ENCODE measurements around the gene BEAN1.

The BEAN1 gene

GRCh38 chr16:66418165-66418962 lies 8.7 kb upstream of the BEAN1 start:
- no peak for DNase-seq (ENCODE audit: low read depth in 1 of 2, low spot score in 1 of 2)
- H3K4me3 ChIP-seq (replicated peaks; ENCODE audit: insufficient read depth, low read length): no peak overlapping the region
- TF ChIP-seq, protein P1, sequence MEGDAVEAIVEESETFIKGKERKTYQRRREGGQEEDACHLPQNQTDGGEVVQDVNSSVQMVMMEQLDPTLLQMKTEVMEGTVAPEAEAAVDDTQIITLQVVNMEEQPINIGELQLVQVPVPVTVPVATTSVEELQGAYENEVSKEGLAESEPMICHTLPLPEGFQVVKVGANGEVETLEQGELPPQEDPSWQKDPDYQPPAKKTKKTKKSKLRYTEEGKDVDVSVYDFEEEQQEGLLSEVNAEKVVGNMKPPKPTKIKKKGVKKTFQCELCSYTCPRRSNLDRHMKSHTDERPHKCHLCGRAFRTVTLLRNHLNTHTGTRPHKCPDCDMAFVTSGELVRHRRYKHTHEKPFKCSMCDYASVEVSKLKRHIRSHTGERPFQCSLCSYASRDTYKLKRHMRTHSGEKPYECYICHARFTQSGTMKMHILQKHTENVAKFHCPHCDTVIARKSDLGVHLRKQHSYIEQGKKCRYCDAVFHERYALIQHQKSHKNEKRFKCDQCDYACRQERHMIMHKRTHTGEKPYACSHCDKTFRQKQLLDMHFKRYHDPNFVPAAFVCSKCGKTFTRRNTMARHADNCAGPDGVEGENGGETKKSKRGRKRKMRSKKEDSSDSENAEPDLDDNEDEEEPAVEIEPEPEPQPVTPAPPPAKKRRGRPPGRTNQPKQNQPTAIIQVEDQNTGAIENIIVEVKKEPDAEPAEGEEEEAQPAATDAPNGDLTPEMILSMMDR (IDR thresholded peaks at IDR 0.05; ENCODE audit: insufficient read depth, low read length): no peak
- TF ChIP-seq POLR2AphosphoS5 (IDR thresholded peaks at IDR 0.05; ENCODE audit: low read depth) (no peak), GABPA (IDR thresholded peaks at IDR 0.05; ENCODE audit: low read depth) (no peak), SPI1 (IDR thresholded peaks at IDR 0.05; ENCODE audit: borderline replicate concordance, low read depth) (no peak), REST (IDR thresholded peaks at IDR 0.05; ENCODE audit: insufficient replicate concordance, low read depth) (no peak)
- H3K27me3 ChIP-seq (ENCODE audit: insufficient read depth, poor library complexity, severe bottlenecking): no peaks in the 10 kb centered on the region
- no peak overlapping the region for H3K27ac ChIP-seq (replicated peaks)

DNA sequence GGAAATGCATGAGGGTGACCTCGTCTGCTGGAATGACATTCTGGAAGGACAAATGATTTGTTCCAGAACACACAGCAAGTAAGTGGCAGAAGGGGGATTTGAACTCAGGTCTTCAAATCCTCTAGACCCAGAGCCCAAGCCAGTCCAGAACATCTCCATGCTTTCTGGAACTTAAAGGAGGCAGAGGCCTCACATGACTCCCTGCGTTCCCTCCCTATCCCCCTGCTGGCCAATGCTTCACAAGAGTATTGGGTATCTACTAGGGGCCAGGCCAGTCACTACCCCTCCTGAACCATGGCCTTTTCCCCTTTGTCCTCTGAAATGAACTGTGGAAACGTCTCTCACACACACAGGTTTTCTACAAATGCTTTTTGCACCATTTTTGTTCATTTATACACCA lies 7.6 kb upstream of the BEAN1 start:
- Histone ChIP-seq H3K27me3 (ENCODE audit: insufficient read depth, poor library complexity, severe bottlenecking) (no peaks in the 10 kb centered on the region), H3K4me3 (replicated peaks; ENCODE audit: insufficient read depth, low read length) (no peak overlapping the region), H3K27ac (replicated peaks) (no peak overlapping the region)
- DNase-seq (ENCODE audit: low read depth in 1 of 2, low spot score in 1 of 2): no peak
- no peak for TF ChIP-seq GABPA (IDR thresholded peaks at IDR 0.05; ENCODE audit: low read depth)
- no peak for TF ChIP-seq POLR2AphosphoS5 (IDR thresholded peaks at IDR 0.05; ENCODE audit: low read depth)
- TF ChIP-seq SPI1 (IDR thresholded peaks at IDR 0.05; ENCODE audit: borderline replicate concordance, low read depth): no peak

DNA sequence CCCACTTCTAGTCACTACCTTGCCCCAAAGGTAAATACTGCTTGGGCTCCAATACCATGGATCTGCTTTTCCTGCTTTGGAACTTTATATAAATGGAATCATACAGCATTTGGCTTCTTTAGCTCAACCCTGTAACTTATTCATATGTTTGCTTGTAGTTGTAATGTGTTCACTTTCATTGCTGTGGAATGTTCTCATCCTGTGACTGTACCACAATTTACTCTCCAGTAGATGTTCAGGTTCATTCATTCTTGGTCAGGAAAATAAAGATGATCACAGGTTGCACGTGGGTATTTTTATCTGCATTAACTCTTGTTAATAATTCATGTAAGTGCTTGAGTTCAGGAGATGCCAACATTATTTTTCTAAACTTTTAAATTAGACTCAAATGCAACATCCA lies 6.7 kb upstream of the BEAN1 start:
- TF ChIP-seq POLR2AphosphoS5 (IDR thresholded peaks at IDR 0.05; ENCODE audit: low read depth): no peak
- TF ChIP-seq, protein P1 (IDR thresholded peaks at IDR 0.05; ENCODE audit: insufficient read depth, low read length): no peak
- TF ChIP-seq GABPA (IDR thresholded peaks at IDR 0.05; ENCODE audit: low read depth): no peak
- no peak for TF ChIP-seq REST (IDR thresholded peaks at IDR 0.05; ENCODE audit: insufficient replicate concordance, low read depth)
- no peak for TF ChIP-seq SPI1 (IDR thresholded peaks at IDR 0.05; ENCODE audit: borderline replicate concordance, low read depth)
- Histone ChIP-seq H3K27ac (replicated peaks) (no peak overlapping the region), H3K27me3 (ENCODE audit: insufficient read depth, poor library complexity, severe bottlenecking) (no peaks in the 10 kb centered on the region), H3K4me3 (replicated peaks; ENCODE audit: insufficient read depth, low read length) (no peak overlapping the region)
- DNase-seq (ENCODE audit: low read depth in 1 of 2, low spot score in 1 of 2): no peak

DNA sequence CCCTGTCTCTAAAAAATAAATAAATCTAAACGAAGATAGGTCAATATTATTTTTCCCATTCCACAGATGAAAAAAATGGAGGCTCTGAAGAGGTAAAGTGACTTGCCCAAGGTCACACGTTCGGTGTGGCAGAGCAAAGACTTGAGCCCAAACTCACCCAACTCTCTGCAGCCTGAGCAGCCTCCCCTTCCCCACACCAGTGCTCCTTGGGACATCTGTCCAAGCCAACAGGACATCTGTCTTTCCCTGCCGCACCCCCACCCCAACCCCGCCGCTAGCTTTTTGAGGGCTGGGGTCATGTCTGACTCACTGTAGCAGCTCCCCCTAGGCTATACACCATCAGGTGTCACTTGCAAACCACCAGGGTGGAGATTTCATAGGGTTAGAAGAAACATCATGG lies 5.2 kb upstream of the BEAN1 start:
- Histone ChIP-seq H3K27ac (replicated peaks) (no peak overlapping the region), H3K4me3 (replicated peaks; ENCODE audit: insufficient read depth, low read length) (no peak overlapping the region), H3K27me3 (ENCODE audit: insufficient read depth, poor library complexity, severe bottlenecking) (peaks cover 11% of the 10 kb centered on the region)
- no peak for DNase-seq (ENCODE audit: low read depth in 1 of 2, low spot score in 1 of 2)
- TF ChIP-seq, protein P1 (IDR thresholded peaks at IDR 0.05; ENCODE audit: insufficient read depth, low read length): no peak
- TF ChIP-seq SPI1 (IDR thresholded peaks at IDR 0.05; ENCODE audit: borderline replicate concordance, low read depth) (no peak), GABPA (IDR thresholded peaks at IDR 0.05; ENCODE audit: low read depth) (no peak), POLR2AphosphoS5 (IDR thresholded peaks at IDR 0.05; ENCODE audit: low read depth) (no peak), REST (IDR thresholded peaks at IDR 0.05; ENCODE audit: insufficient replicate concordance, low read depth) (no peak)

All from HL-60 (cell line).